ENCODE data around the gene TBCK.

Gene TBCK

GRCh38 chr4:106036334-106036733 is 279.7 kb downstream of the TBCK start:
- DNase-seq = no peak

- no peak for DNase-seq
These were observed 280.8 kb downstream of the TBCK start for GRCh38 chr4:106035204-106035603.

- DNase-seq = no peak
These were observed 281.3 kb downstream of the TBCK start for GRCh38 chr4:106034751-106035150.

GRCh38 chr4:106034220-106034619 is 281.8 kb downstream of the TBCK start:
- DNase-seq = no peak

- no peak for DNase-seq
These were observed 282.5 kb downstream of the TBCK start for GRCh38 chr4:106033469-106033868.

GRCh38 chr4:106032851-106033286 is 283.1 kb downstream of the TBCK start:
- DNase-seq = no peak

- DNase-seq = no peak
These were observed 293.6 kb downstream of the TBCK start for GRCh38 chr4:106022454-106022853.

GRCh38 chr4:106021737-106022410 is 294.1 kb downstream of the TBCK start:
- DNase-seq = no peak

- no peak for DNase-seq
These were observed 296.2 kb downstream of the TBCK start for GRCh38 chr4:106019771-106020170.

GRCh38 chr4:106017975-106018374 is 298.0 kb downstream of the TBCK start:
- DNase-seq = no peak

GRCh38 chr4:106011387-106011786 is 304.6 kb downstream of the TBCK start:
- no peak for DNase-seq

- DNase-seq = no peak
These were observed 305.2 kb downstream of the TBCK start for GRCh38 chr4:106010761-106011160.

- DNase-seq = no peak
These were observed 313.0 kb downstream of the TBCK start for GRCh38 chr4:106002994-106003393.

- DNase-seq = no peak
These were observed 317.6 kb downstream of the TBCK start for GRCh38 chr4:105998171-105999063.

- no peak for DNase-seq
These were observed 319.2 kb downstream of the TBCK start for GRCh38 chr4:105996845-105997244.

- DNase-seq = no peak
These were observed 321.0 kb downstream of the TBCK start for GRCh38 chr4:105994841-105995501.

- DNase-seq = no peak
These were observed 321.9 kb downstream of the TBCK start for GRCh38 chr4:105994061-105994460.

- no peak for DNase-seq
These were observed 323.2 kb downstream of the TBCK start for GRCh38 chr4:105992641-105993305.

GRCh38 chr4:105991726-105992125 is 324.3 kb downstream of the TBCK start:
- DNase-seq = no peak

All from stimulated activated CD4-positive, alpha-beta T cell treated with anti-CD3 and anti-CD28 coated beads, Interleukin-1b, Interleukin-23, amount 100 ng/mL, for 48 hours (primary cell).